Lower lobe of right lung (tissue), 2 donors: ENCODE measurements around the gene FOXK1. TPM values are rescaled to one million over a fixed set of nuclear protein-coding genes. Genes with fewer than 3 reads are reported as not detected.

Experiments used
- ATAC-seq, 2 donors: fragments of 200-7000 bp; cut with Tn5 transposase; one replicate each; pipeline ENCODE4 v1.9.1; 2020 to 2022; ENCODE audit warnings: mild to moderate bottlenecking in 2 of 2, moderate library complexity in 2 of 2
- DNase-seq: peaks from one replicate; pipeline ENCODE4 v3.0.0-alpha.2; 2020
- H3K27ac ChIP-seq: fragments of 200-600 bp; one replicate; pipeline ENCODE4 v1.8.0; 2022
- H3K27me3 ChIP-seq: fragments of 200-600 bp; one replicate; pipeline ENCODE4 v1.8.0; 2022; ENCODE audit warnings: low read depth
- H3K36me3 ChIP-seq: fragments of 200-600 bp; one replicate; pipeline ENCODE4 v1.8.0; 2022; ENCODE audit warnings: mild to moderate bottlenecking
- H3K4me1 ChIP-seq: fragments of 200-600 bp; one replicate; pipeline ENCODE4 v1.8.0; 2022
- H3K4me3 ChIP-seq: fragments of 200-600 bp; one replicate; pipeline ENCODE4 v1.8.0; 2022; ENCODE audit warnings: mild to moderate bottlenecking
- H3K9me3 ChIP-seq: fragments of 200-600 bp; one replicate; pipeline ENCODE4 v1.8.0; 2022
- CTCF ChIP-seq: fragments of 200-600 bp; IDR thresholded peaks from one replicate; pipeline ENCODE4 v1.8.0; 2022; ENCODE audit warnings: antibody characterized with exemption, mild to moderate bottlenecking
- intact Hi-C: fragments of 100-400 bp; cut with DNase I; formaldehyde crosslinking; loops from one replicate; pipeline ENCODE4 v1.11.0; 2022
- total RNA-seq: library from RNA; stranded (reverse); fragmentation: NEBNext Ultra II Directional; extraction: Animal tissue kit (Norgen Biotek cat#: 25700); gene quantifications from one replicate; pipeline ENCODE4 v1.2.1, GENCODE V29; 2021
- donor health status: DM: no; HTN: yes; CAD: no; lungs with severe emphysema.

The FOXK1 gene
- total RNA-seq, 1 donor from 2014 or later, result 28.8 TPM

GRCh38 chr7:4762121-4763055, 80.3 kb downstream of the FOXK1 start:
- no peaks in the 10 kb centered on the region for H3K9me3 ChIP-seq
- no peak overlapping the region for H3K4me3 ChIP-seq
- H3K27ac ChIP-seq, result no peak overlapping the region
- ATAC-seq (no peak), DNase-seq (no peak)
- no peaks in the 10 kb centered on the region for H3K4me1 ChIP-seq
- no peaks in the 10 kb centered on the region for H3K27me3 ChIP-seq
- intact Hi-C loops, result no loop called here
- TF ChIP-seq CTCF, result no peak
- H3K36me3 ChIP-seq, result peaks cover 97% of the 10 kb centered on the region

GRCh38 chr7:4763091-4763793, 81.1 kb downstream of the FOXK1 start:
- Histone ChIP-seq H3K27me3 (no peaks in the 10 kb centered on the region), H3K4me1 (no peaks in the 10 kb centered on the region), H3K9me3 (no peaks in the 10 kb centered on the region), H3K36me3 (peaks cover 93% of the 10 kb centered on the region), H3K27ac (no peak overlapping the region), H3K4me3 (no peak overlapping the region)
- DNase-seq (no peak), ATAC-seq (no peak)
- intact Hi-C loops, result no loop called here
- no peak for TF ChIP-seq CTCF

GRCh38 chr7:4763794-4764185, 81.7 kb downstream of the FOXK1 start:
- TF ChIP-seq CTCF, result no peak
- DNase-seq (no peak), ATAC-seq (no peak)
- peaks cover 87% of the 10 kb centered on the region for H3K36me3 ChIP-seq
- H3K27ac ChIP-seq, result no peak overlapping the region
- H3K4me3 ChIP-seq, result no peak overlapping the region
- intact Hi-C loops, result no loop called here
- no peaks in the 10 kb centered on the region for H3K9me3 ChIP-seq
- no peaks in the 10 kb centered on the region for H3K4me1 ChIP-seq
- H3K27me3 ChIP-seq, result no peaks in the 10 kb centered on the region

- no peak for ATAC-seq
- H3K4me1 ChIP-seq, result no peaks in the 10 kb centered on the region
- H3K36me3 ChIP-seq, result peaks cover 80% of the 10 kb centered on the region
- no peak overlapping the region for H3K27ac ChIP-seq
- no peak overlapping the region for H3K4me3 ChIP-seq
- H3K9me3 ChIP-seq, result no peaks in the 10 kb centered on the region
- DNase-seq, result no peak
- TF ChIP-seq CTCF, result no peak
- H3K27me3 ChIP-seq, result no peaks in the 10 kb centered on the region
- intact Hi-C loops, result no loop called here
Measured at GRCh38 chr7:4764402-4765007, 82.4 kb downstream of the FOXK1 start.

GRCh38 chr7:4765776-4766490, 83.8 kb downstream of the FOXK1 start:
- Histone ChIP-seq H3K9me3 (no peaks in the 10 kb centered on the region), H3K4me1 (no peaks in the 10 kb centered on the region), H3K36me3 (peaks cover 66% of the 10 kb centered on the region), H3K4me3 (no peak overlapping the region), H3K27me3 (no peaks in the 10 kb centered on the region), H3K27ac (no peak overlapping the region)
- ATAC-seq, result no peak
- no peak for DNase-seq
- intact Hi-C loops, result no loop called here
- peak; percentile 17 for TF ChIP-seq CTCF
